K562 (cell line): ENCODE data around the gene ARF5. TPM values are rescaled to one million over a fixed set of nuclear protein-coding genes. Genes with fewer than 3 reads are reported as not detected.
A peak's percentile ranks its signal among the peaks of the same experiment; 100 is the strongest.

Source experiments
- DEAF1 ChIP-seq: fragments of 450-650 bp; formaldehyde crosslinking; IDR thresholded peaks from 2 replicates; pipeline ENCODE4 v1.4.0; 2020; ENCODE audit warnings: mild to moderate bottlenecking, moderate library complexity
- ELK1 ChIP-seq: sonication (generic); formaldehyde crosslinking; IDR thresholded peaks from 2 replicates; pipeline ENCODE4 v1.8.1; 2022; ENCODE audit warnings: missing genetic modification reagents
- GTF2A2 ChIP-seq: IDR thresholded peaks from 2 replicates; pipeline ENCODE4 v1.6.1; 2016; ENCODE audit warnings: mild to moderate bottlenecking, missing genetic modification characterization, missing compliant biosample characterization
- GTF2F1 ChIP-seq: IDR thresholded peaks from 2 replicates; pipeline ENCODE4 v1.6.1; 2011; ENCODE audit warnings: low read depth, low read length, improper control_type of control experiment
- GTF3C2 ChIP-seq: IDR thresholded peaks from 3 replicates; pipeline ENCODE4 v1.6.1; 2011; ENCODE audit warnings: borderline replicate concordance, mild to moderate bottlenecking, moderate library complexity; ENCODE audit not compliant: insufficient read length; ENCODE audit errors: extremely low read depth
- JUNB ChIP-seq: fragments of 450-650 bp; formaldehyde crosslinking; conservative IDR thresholded peaks from 2 replicates; pipeline ENCODE4 v1.4.0; 2020; ENCODE audit warnings: mild to moderate bottlenecking
- NCOA1 ChIP-seq: fragments of 450-650 bp; IDR thresholded peaks from 2 replicates; pipeline ENCODE4 v1.6.1; 2016; ENCODE audit warnings: low read depth
- POLR2A ChIP-seq: fragments of 450-650 bp; conservative IDR thresholded peaks from 2 replicates; pipeline ENCODE4 v1.6.1; 2016
- TCF7L2 ChIP-seq: fragments of 150-350 bp; IDR thresholded peaks from 2 replicates; pipeline ENCODE4 v1.6.1; 2016; ENCODE audit warnings: low read depth, mild to moderate bottlenecking, low read length, moderate library complexity
- ZBTB34 ChIP-seq: fragments of 250-450 bp; sonication (Bioruptor Pico); IDR thresholded peaks from 2 replicates; pipeline ENCODE4 v1.8.0; 2021; ENCODE audit warnings: mild to moderate bottlenecking, moderate library complexity
- ZFP91 ChIP-seq: sonication (generic); formaldehyde crosslinking; IDR thresholded peaks from 2 replicates; pipeline ENCODE4 v1.8.0; 2022; ENCODE audit warnings: mild to moderate bottlenecking, missing genetic modification reagents
- ZKSCAN3 ChIP-seq: fragments of 250-450 bp; sonication (Bioruptor Pico); IDR thresholded peaks from 2 replicates; pipeline ENCODE4 v1.4.0; 2020
- ZNF143 ChIP-seq: sonication (generic); formaldehyde crosslinking; IDR thresholded peaks from 2 replicates; pipeline ENCODE4 v1.9.0; 2022; ENCODE audit warnings: mild to moderate bottlenecking, missing genetic modification reagents
- ZNF347 ChIP-seq: fragments of 450-650 bp; formaldehyde crosslinking; IDR thresholded peaks from 2 replicates; pipeline ENCODE4 v1.4.0; 2020; ENCODE audit warnings: low read depth, mild to moderate bottlenecking, moderate library complexity
- ZNF644 ChIP-seq: fragments of 200-800 bp; sonication (Bioruptor generic); IDR thresholded peaks from 2 replicates; pipeline ENCODE4 v1.6.1; 2016; ENCODE audit warnings: low read depth, missing genetic modification characterization, missing compliant biosample characterization
- polyA plus RNA-seq, 8 experiments: library from polyadenylated mRNA; depleted of rRNA in 4 of 8; stranded (reverse) in 5 of 8; unstranded in 3 of 8; fragments of >200 nt; fragmentation: Nextera tagmentation in 2 of 8; fragmentation: Illumina TruSeq in 1 of 8; extraction: Ambion mirVana in 2 of 8; extraction: Trizol in 1 of 8; gene quantifications; 2 replicates each; pipeline versions ENCODE4 v1.2.1 to v1.2.3, GENCODE V29; 2011 to 2014; ENCODE audit warnings: inconsistent platforms in 1 of 8, missing spikeins in 1 of 8
- total RNA-seq, 7 experiments: library from RNA; depleted of rRNA in 6 of 7; stranded (reverse); fragments of >200 nt in 6 of 7; fragmentation: Illumina TruSeq in 2 of 7; extraction: Trizol in 2 of 7; gene quantifications; 2 replicates each; pipeline versions ENCODE4 v1.2.1 to v1.2.3, GENCODE V29; 2011 to 2021; ENCODE audit warnings: low replicate concordance in 1 of 7

Gene ARF5
- total and polyA plus RNA-seq, 9 of the 15 experiments (the other 6 are each of a cell fraction or from before 2014, with no cell fraction given), result 8.1 to 290 (median 125) TPM

GRCh38 chr7:127585044-127585953, 2.9 kb upstream of the ARF5 start, which contains the start of gene GCC1 (continued):
- TF ChIP-seq GTF3C2 (no peak), POLR2A (peak; percentile 95), DEAF1 (no peak), NCOA1 (peak; percentile 57), ZKSCAN3 (no peak), ZFP91 (CRISPR knock-in tag) (no peak), JUNB (CRISPR knock-in tag) (no peak; the same call in 1 of the 2 replicates), ZBTB34 (CRISPR knock-in tag) (no peak), GTF2A2 (tag) (no peak), GTF2F1 (no peak), ELK1 (CRISPR knock-in tag) (no peak), ZNF347 (CRISPR knock-in tag) (no peak), TCF7L2 (no peak), ZNF143 (CRISPR knock-in tag) (no peak), ZNF644 (tag) (no peak)
